Measurements from ENCODE around the gene AMHR2. TPM values are rescaled to one million over a fixed set of nuclear protein-coding genes. Genes with fewer than 3 reads are reported as not detected.
"Not testable (repeated sequence)": the region's sequence is repeated elsewhere in the genome, so short reads cannot be mapped to it uniquely, and the experiment has no call there.

The AMHR2 gene
- total RNA-seq, 1 experiment from 2014 or later = not detected

- no peak for TF ChIP-seq EZH2 (IDR thresholded peaks at IDR 0.05; ENCODE audit: low read depth)
- no peaks in the 10 kb centered on the region for H3K79me2 ChIP-seq (ENCODE audit: low read depth)
- no peak overlapping the region for H3K27ac ChIP-seq
- H3K36me3 ChIP-seq (ENCODE audit: low read depth) = no peaks in the 10 kb centered on the region
- no TSS peak for BruUV-seq (replicated peaks)
- H3K4me2 ChIP-seq = no peak overlapping the region
- DNase-seq = no peak
- no peaks in the 10 kb centered on the region for H3K27me3 ChIP-seq (ENCODE audit: insufficient read depth, low read depth)
- ChIA-PET CTCF (no interaction called here), POLR2A (ENCODE audit: unreplicated experiment) (no interaction called here)
- no peaks in the 10 kb centered on the region for H3K9me3 ChIP-seq (ENCODE audit: insufficient read depth, low read depth)
- no peaks in the 10 kb centered on the region for H3K9me2 ChIP-seq (ENCODE audit: insufficient read depth)
- no peaks in the 10 kb centered on the region for H4K20me1 ChIP-seq (ENCODE audit: insufficient read depth)
- peaks cover 27% of the 10 kb centered on the region for H3K4me1 ChIP-seq (replicated peaks; ENCODE audit: insufficient read depth)
- H3F3A ChIP-seq (ENCODE audit: insufficient read depth, low read depth) = peaks cover 23% of the 10 kb centered on the region
- H3K4me3 ChIP-seq = no peak overlapping the region
- no peak overlapping the region for H2AFZ ChIP-seq
- intact Hi-C loops (cut with micrococcal nuclease; ENCODE audit: unreplicated experiment) = no loop called here
Measured at GRCh38 chr12:53430116-53430515, 6.5 kb downstream of the AMHR2 start.

- Histone ChIP-seq H3K36me3 (ENCODE audit: low read depth) (no peaks in the 10 kb centered on the region), H3K79me2 (ENCODE audit: low read depth) (no peaks in the 10 kb centered on the region), H3K4me2 (no peak overlapping the region), H4K20me1 (ENCODE audit: insufficient read depth) (no peaks in the 10 kb centered on the region), H3F3A (ENCODE audit: insufficient read depth, low read depth) (peaks cover 29% of the 10 kb centered on the region), H3K4me1 (replicated peaks; ENCODE audit: insufficient read depth) (peaks cover 27% of the 10 kb centered on the region), H3K9me3 (ENCODE audit: insufficient read depth, low read depth) (no peaks in the 10 kb centered on the region), H3K9me2 (ENCODE audit: insufficient read depth) (no peaks in the 10 kb centered on the region), H3K27ac (no peak overlapping the region), H3K27me3 (ENCODE audit: insufficient read depth, low read depth) (no peaks in the 10 kb centered on the region), H3K4me3 (no peak overlapping the region), H2AFZ (no peak overlapping the region)
- BruUV-seq (replicated peaks) = no TSS peak
- DNase-seq = no peak
- CTCF ChIA-PET = no interaction called here
- TF ChIP-seq EZH2 (IDR thresholded peaks at IDR 0.05; ENCODE audit: low read depth) = no peak
- TF ChIP-seq CTCF (conservative IDR thresholded peaks at IDR 0.05) = no peak
- POLR2A ChIA-PET (ENCODE audit: unreplicated experiment) = no interaction called here
- intact Hi-C loops (cut with micrococcal nuclease; ENCODE audit: unreplicated experiment) = no loop called here
Measured at GRCh38 chr12:53431187-53431586, 7.5 kb downstream of the AMHR2 start.

GRCh38 chr12:53435326-53435725 lies 11.7 kb downstream of the AMHR2 start:
- H3K79me2 ChIP-seq (ENCODE audit: low read depth); H3K36me3 ChIP-seq (ENCODE audit: low read depth); H3K9me3 ChIP-seq (ENCODE audit: insufficient read depth, low read depth); H3K27me3 ChIP-seq (ENCODE audit: insufficient read depth, low read depth); POLR2A ChIA-PET (ENCODE audit: unreplicated experiment); H2AFZ ChIP-seq; H3F3A ChIP-seq (ENCODE audit: insufficient read depth, low read depth); H3K27ac ChIP-seq; intact Hi-C loops (cut with micrococcal nuclease; ENCODE audit: unreplicated experiment); H4K20me1 ChIP-seq (ENCODE audit: insufficient read depth); H3K4me1 ChIP-seq (replicated peaks; ENCODE audit: insufficient read depth); H3K4me3 ChIP-seq; H3K9me2 ChIP-seq (ENCODE audit: insufficient read depth); DNase-seq; H3K4me2 ChIP-seq; BruUV-seq (replicated peaks): not testable (repeated sequence)
- CTCF ChIA-PET = interaction anchor here (0.6 kb wide), 1 partner anchor 14 kb away, joined by 9 read pairs; no protein-coding TSS in a partner anchor

- CTCF ChIA-PET = interaction anchor here (0.8 kb wide), 1 partner anchor 58 kb away, joined by 5 read pairs; no protein-coding TSS in a partner anchor
- Histone ChIP-seq H3K4me1 (replicated peaks; ENCODE audit: insufficient read depth) (peaks cover 13% of the 10 kb centered on the region), H3F3A (ENCODE audit: insufficient read depth, low read depth) (peaks cover 19% of the 10 kb centered on the region), H3K79me2 (ENCODE audit: low read depth) (peaks cover 26% of the 10 kb centered on the region)
- POLR2A ChIA-PET (ENCODE audit: unreplicated experiment); BruUV-seq (replicated peaks); H3K27ac ChIP-seq; H3K36me3 ChIP-seq (ENCODE audit: low read depth); H3K9me2 ChIP-seq (ENCODE audit: insufficient read depth); H3K4me2 ChIP-seq; intact Hi-C loops (cut with micrococcal nuclease; ENCODE audit: unreplicated experiment); DNase-seq; H3K9me3 ChIP-seq (ENCODE audit: insufficient read depth, low read depth); H2AFZ ChIP-seq; H3K4me3 ChIP-seq; H4K20me1 ChIP-seq (ENCODE audit: insufficient read depth); H3K27me3 ChIP-seq (ENCODE audit: insufficient read depth, low read depth): not testable (repeated sequence)
Measured at GRCh38 chr12:53439582-53439981, 15.9 kb downstream of the AMHR2 start.

All from PC-9 (cell line).